GM19099 (cell line): ENCODE results near the gene BRD4.

Experiments
- POLR2A ChIP-seq: IDR thresholded peaks from 3 replicates; pipeline ENCODE4 v1.6.1; 2011; ENCODE audit warnings: low read depth; ENCODE audit not compliant: insufficient read length; ENCODE audit errors: extremely low read depth

Gene BRD4

DNA sequence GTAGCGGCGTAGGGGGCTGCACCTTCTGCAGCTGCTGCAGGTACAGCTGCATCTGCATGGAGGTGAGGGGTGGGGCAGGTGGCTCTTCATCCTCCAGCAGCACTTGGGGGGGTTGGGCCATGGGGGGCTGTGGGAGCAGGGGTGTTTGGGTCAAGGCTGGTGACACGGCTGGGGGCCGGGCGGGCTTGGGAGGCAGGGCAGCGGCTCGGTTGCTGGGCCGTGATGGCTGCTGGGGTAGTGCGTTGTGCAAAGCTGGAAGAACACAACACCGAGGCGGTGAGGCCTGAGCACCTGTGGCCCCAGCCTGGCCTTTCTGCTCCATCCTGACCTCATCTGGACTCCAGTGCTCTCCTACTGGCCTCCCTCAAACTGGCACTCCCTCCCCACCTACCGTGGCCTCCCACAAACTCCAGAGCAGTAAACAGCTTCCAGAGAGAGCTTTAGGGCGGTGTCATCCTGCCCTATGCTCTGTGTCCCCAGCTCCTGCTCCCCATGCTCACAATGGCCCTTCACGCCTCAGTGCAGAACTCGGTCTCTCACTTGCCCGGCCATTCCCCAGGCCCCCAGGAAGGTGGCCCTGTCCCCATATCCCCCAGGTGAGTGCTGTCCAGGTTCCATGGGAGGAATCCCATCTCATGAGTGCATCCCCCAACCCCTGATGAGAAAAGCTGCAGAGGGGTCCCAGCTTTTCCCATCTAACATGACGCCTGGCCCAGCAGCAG, 88.9 kb downstream of the BRD4 start:
- TF ChIP-seq POLR2A = no peak

DNA sequence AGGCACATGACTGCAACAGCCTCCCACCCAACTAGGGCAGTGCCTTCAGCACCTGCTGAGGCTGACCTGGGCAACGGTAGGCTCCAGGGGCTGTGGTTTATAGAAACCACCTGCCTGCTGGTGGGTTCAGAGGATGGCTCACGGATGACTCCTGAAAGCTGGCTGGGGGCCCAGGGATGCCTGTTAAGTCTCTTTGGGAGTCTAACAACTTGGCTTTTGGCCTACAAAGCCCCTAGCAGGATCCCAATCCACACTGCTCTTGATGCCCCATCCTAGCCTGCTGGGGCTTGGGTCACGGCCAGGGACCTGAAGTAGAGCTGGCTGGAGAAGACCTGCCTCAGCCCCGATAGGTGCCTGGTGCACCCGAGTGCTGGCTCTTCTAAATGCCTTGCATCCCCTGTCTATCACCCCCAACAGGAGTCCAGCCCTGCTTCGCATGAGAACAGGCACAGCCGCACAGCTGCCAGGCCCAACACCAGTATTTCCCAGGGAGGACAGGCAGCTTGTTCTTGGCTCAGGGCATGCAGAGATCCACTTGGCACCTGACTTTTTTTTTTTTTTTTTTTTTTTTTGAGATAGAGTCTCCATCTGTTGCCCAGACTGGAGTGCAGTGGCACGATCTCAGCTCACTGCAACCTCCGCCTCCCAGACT, 91.0 kb downstream of the BRD4 start:
- TF ChIP-seq POLR2A = no peak

DNA sequence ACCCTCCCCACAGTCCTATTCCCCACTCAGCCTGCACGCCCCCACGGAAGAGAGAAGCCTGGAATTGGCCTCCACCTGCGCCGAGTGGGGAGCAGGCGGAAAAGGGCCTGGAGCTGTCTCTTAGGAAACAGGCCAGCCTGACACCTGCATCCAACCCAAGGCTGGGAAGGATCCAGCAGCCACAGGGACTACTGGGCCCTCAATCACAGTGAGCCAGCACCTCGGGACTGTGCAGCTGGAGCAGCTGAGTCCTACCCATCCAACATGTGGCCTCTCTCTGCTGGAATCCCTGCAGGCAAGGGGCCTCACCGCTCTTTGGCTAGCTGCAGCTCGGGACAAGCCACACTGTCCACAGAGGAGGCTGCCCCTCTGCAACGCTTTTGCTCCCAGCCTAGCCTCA, 91.8 kb downstream of the BRD4 start:
- no peak for TF ChIP-seq POLR2A

DNA sequence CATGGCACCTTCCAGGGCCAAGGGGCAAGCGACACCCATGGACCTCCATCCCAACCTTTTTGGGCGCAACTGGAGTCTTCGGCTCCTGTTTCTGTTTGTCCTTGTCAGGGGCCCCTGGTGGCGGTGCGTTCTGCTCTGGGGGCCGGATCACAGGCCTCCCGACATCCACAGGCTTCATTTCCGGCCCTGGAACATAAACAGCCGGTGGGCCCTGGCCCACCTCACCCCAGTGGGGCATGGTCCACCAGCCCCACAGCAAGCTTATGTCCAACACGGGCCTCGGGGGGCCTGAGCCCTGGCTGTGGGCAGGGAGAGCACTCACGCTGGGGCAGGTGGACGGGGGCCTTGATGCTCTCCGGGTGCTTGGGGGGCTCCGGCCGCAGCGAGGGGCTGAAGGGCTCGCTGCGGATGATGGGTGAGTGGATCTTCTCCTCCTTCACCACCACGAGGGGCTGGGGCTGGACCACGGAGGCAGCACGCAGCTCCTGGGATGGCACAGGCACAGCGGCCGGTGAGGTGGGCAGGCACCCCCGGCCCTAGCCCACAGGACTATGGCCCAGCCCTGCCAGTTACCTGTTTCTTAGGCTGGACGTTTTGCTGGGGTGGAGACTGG, 92.9 kb downstream of the BRD4 start:
- no peak for TF ChIP-seq POLR2A

DNA sequence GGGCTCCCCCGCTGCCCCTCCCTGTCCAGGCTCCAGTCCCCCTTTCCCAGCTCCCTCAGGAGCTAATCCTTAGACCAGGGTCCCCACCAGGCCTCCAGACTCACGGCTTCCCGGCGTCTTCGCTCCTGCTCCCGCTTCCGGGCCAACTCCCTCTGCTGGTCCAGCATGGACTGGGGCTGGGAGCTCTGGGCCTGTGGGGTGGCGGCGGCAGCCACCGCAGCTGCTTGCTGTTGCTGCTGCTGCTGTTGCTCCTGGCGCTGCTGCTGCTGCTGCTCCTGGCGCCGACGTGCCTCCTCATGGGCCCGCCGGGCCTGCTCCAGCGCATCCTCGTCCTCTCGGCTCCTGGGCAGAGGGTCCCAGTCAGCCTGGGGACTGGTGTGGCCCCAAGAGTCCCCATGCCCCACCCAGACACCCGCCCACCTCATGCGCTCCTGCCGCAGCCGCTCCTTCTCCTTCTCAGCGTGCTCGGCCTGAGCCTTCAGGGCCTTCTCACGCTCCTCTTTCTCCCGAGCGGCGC, 93.6 kb downstream of the BRD4 start:
- TF ChIP-seq POLR2A = no peak

DNA sequence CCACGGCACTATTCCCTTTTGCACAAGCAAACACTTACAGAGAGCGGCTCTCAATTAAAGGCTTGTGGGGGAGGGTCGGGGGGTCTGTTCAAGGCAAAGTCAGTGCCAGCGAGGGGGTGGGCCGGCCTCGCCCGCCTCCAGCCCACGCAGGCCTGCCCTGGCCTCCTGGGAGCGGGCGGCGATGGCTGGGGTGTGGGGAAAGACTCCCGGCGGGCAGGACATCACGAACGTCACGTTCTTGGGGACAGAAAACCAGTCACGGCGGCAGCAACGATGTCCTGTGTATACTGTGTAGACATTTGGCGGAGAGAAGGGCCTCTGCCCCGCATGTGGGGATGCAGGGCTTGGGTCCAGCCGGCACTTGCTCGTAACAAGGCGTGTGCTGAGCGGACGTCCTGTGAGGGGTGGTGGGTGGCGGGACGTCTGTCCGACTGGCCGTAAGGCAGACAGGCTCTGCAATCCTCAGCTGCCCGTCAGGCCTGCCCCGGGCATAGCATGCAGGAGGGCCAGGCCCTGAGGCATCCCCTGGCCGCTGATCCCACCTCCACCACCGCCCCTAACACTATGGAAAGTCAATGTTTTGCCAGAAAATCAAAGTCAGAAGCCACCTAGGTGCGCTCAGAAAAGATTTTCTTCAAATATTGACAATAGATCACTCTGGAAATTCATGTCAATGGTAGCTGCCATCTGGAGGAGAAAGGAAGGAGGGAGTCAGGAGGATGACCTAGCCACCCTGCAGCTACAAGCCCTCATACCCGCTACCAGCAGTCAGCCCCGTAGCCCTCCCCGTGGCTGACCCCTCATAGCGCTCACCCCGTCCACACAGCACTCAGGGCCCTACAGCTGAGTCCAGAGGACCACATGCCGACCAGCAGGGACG, 94.3 kb downstream of the BRD4 start:
- TF ChIP-seq POLR2A = no peak

DNA sequence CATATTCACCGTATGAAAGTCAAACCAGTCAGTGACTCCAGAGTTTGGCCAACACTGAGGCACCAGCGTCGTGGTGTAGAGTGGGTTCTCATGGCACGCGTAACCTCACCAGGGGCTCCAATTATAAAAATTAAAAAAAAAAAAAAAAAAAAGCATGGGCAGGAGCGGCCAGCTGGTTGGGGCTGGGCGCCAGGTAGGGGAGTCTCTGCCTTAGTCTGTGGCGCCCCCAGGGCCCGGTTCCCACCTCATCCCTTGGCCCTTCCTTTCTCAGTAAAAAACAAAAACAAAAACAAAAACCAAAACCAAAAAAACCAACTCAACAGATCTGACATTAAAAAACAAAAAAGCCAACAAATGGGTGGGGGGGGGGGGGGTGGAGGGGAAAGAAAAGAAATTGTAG, 95.5 kb downstream of the BRD4 start:
- no peak for TF ChIP-seq POLR2A

DNA sequence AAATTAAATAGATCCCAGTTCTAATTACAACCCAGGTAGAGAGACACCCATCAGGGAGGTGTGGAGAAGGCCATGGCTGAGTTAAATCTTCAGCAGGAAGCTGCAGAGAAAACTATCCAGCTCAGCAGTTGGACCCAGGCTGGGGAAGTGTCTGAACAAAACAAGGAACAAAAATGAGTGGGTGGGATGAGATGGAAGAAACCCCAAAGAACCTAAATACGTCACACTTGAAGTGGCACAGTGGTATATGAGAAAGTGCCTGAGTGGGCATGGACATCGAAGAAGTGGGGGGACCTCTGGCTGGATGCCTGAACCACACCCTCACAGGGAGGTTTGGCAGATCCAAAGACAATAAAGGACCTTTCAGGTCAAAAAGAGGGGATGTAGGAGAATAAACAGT, 96.6 kb downstream of the BRD4 start:
- no peak for TF ChIP-seq POLR2A

DNA sequence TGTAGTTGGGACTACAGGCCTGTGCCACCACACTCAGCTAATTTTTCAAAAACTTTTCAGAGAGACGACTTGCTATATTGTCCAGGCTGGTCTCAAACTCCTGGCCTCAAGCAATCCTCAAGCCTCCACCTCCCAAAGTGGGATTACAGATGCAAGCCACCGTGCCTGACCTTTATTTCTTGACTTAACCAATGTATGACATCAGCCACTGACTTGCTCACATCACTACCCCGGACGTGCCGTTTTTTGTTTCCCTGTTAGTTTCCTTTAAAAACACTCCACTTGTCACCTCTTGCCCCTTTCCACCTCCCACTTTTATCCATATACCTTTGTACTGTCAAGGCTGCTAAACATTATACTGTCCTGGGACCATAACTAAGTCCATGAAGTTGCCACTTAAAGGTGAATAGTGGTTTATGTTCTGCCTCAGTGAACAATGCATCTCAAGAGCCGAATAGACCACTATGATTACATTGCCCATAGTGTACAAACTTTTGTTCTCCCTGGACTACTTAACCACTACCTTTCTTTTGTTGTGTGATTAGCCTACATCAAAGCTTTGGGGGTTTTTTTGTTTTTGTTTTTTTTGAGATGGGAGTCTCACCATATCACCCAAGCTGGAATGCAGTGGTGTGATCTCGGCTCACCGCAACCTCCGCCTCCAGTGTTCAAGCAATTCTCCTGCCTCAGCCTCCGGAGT, 97.8 kb downstream of the BRD4 start:
- no peak for TF ChIP-seq POLR2A

DNA sequence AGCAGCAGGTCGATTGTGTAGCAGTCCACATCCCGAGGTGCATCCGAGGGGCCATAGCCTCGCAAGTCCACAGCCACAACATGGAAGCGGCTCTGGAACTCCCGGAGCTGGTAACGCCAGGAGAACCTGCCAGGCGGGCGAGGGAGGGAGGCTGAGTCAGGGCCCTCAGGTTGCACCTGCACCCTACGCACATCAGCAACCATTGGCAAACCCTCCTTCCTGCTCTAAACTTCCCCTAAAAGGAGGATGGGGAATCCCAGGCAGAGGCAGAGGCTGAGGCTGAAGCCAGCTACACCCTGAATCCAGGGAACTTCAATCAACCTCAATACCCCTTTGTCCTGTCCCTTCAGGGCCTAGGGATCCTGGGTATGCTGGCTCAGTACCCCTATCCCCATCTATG, 101.1 kb downstream of the BRD4 start:
- no peak for TF ChIP-seq POLR2A

DNA sequence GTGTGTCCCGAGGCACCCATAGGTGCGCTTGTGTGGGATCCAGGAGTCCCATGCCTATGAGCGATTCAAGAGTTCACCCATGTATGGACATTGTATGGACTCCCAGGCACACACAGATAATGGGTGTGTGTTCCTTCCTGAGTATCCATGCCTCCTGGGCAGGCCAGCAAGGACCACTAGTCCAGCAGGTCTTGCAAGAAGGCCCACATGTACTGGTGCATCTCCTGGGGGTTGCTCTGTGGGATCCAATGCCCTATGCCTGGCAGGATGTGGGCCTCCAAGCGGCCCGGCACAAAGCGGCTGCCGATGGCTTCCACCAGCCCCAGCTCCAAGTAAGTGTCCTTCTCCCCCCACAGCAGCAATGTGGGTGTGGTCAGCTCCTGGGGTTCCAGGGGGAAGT, 105.1 kb downstream of the BRD4 start:
- TF ChIP-seq POLR2A = no peak

DNA sequence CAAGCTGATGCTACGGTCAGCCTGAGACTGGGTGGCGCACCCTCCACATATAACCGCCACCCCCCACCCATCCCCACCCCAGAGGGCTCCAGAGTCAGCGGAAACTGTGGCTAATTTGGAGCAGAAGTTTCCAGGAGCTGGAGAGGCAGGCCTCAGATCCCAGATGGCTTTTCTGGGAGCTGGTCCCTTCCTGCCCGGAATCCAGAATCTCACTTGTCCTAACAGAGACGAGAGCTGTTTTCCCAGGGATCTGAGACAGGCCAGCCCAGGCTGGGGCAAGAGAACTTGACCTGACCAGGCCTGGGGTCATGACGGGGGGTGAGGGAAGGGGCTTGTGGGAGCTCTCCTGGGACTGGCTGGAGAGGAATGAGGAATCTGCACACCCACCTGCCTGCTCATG, 106.6 kb downstream of the BRD4 start:
- no peak for TF ChIP-seq POLR2A

DNA sequence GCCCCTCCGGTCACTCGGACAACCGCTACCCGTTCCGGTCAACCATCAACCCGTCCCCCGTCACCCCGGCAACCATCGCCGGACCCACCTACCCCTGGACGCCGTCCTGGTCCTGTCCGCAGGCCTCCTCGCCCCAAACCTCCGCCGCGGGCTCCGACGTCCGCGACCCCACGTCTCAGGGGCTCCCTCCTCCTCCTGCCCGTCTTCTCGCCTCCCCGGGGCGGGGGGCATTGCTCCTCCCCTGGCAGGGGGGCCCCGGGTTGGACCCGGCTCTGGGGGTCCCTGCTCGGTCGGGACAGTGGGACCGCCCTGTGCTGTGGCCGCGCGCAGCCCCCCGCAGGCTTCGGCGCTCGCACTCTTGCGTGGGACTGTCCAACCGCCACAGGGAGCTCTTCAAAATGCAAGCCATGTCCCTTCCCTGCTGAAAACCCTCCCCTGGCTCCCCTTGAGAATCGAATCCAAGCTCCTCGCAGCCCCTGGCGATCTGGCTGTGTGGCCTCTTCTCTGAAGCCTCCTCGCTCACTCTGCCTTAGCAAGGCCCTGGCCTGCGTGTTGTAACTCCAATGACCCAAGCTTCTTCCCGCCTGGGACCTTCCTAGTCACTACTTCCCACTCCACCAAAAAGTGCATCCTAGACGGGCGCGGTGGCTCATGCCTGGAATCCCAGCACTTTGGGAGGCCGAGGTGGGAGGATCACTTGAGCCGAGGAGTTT, 108.5 kb downstream of the BRD4 start:
- TF ChIP-seq POLR2A = no peak
